MM.1S (cell line): ENCODE measurements around the gene BTN3A1.

Experiments
- DNase-seq: peaks from one replicate; pipeline ENCODE4 v3.0.0-alpha.2; 2015
- H2AFZ ChIP-seq: fragments of 300-600 bp; sonication (generic); 2 replicates; pipeline ENCODE4 v1.6.0; 2016; ENCODE audit warnings: antibody characterized with exemption, low read length
- H3F3A ChIP-seq: fragments of 300-600 bp; sonication (generic); 2 replicates; pipeline ENCODE4 v1.6.1; 2016; ENCODE audit warnings: mild to moderate bottlenecking, antibody characterized with exemption, low read length, moderate library complexity, mixed read lengths; ENCODE audit not compliant: insufficient read depth
- H3K27ac ChIP-seq: fragments of 300-600 bp; sonication (generic); 2 replicates; pipeline ENCODE4 v1.5.1; 2016; ENCODE audit warnings: mild to moderate bottlenecking, low read length
- H3K27me3 ChIP-seq: fragments of 300-600 bp; sonication (generic); replicated peaks from 2 replicates; pipeline ENCODE4 v1.6.0; 2016; ENCODE audit warnings: low read length; ENCODE audit not compliant: insufficient read depth
- H3K36me3 ChIP-seq: fragments of 300-600 bp; sonication (generic); replicated peaks from 2 replicates; pipeline ENCODE4 v1.6.1; 2016; ENCODE audit warnings: mild to moderate bottlenecking, low read length, mixed read lengths; ENCODE audit not compliant: insufficient read depth
- H3K4me1 ChIP-seq: fragments of 300-600 bp; sonication (generic); 2 replicates; pipeline ENCODE4 v1.6.1; 2016; ENCODE audit warnings: low read length, mixed read lengths
- H3K4me2 ChIP-seq: fragments of 300-600 bp; sonication (generic); 2 replicates; pipeline ENCODE4 v1.6.0; 2016; ENCODE audit warnings: low read depth, low read length
- H3K4me3 ChIP-seq: fragments of 300-600 bp; sonication (generic); 2 replicates; pipeline ENCODE4 v1.5.1; 2016; ENCODE audit warnings: low read length, mixed read lengths
- H3K79me2 ChIP-seq: fragments of 300-600 bp; sonication (generic); 2 replicates; pipeline ENCODE4 v1.6.1; 2016; ENCODE audit warnings: mixed run types, low read length, mixed read lengths
- H3K9ac ChIP-seq: fragments of 300-600 bp; sonication (generic); 2 replicates; pipeline ENCODE4 v1.6.1; 2016; ENCODE audit warnings: low read length, mixed read lengths
- H3K9me2 ChIP-seq: fragments of 300-600 bp; sonication (generic); replicated peaks from 2 replicates; pipeline ENCODE4 v1.6.1; 2016; ENCODE audit warnings: mild to moderate bottlenecking, low read length, mixed read lengths; ENCODE audit not compliant: insufficient read depth
- H3K9me3 ChIP-seq: fragments of 300-600 bp; sonication (generic); replicated peaks from 2 replicates; pipeline ENCODE4 v1.6.1; 2016; ENCODE audit warnings: mild to moderate bottlenecking, low read length, mixed read lengths; ENCODE audit not compliant: insufficient read depth
- H4K20me1 ChIP-seq: fragments of 300-600 bp; sonication (generic); 2 replicates; pipeline ENCODE4 v1.6.1; 2016; ENCODE audit warnings: mild to moderate bottlenecking, low read length, moderate library complexity, mixed read lengths; ENCODE audit not compliant: insufficient read depth
- CTCF ChIP-seq: fragments of 300-600 bp; sonication (generic); IDR thresholded peaks from 2 replicates; pipeline ENCODE4 v1.5.1; 2016; ENCODE audit warnings: antibody characterized with exemption, low read length, mixed read lengths
- EZH2 ChIP-seq: fragments of 300-600 bp; sonication (generic); optimal IDR thresholded peaks from 2 replicates; pipeline ENCODE3; 2017; ENCODE audit warnings: low read depth, mild to moderate bottlenecking, antibody characterized with exemption, low read length, mixed read lengths
- EZH2phosphoT487 ChIP-seq: fragments of 300-600 bp; sonication (generic); IDR thresholded peaks from 2 replicates; pipeline ENCODE4 v1.6.1; 2018; ENCODE audit warnings: antibody characterized with exemption, low read length

Gene BTN3A1

GRCh38 chr6:26390531-26390930 lies 11.5 kb upstream of the BTN3A1 start:
- Histone ChIP-seq H2AFZ (no peak overlapping the region), H3K27me3 (no peaks in the 10 kb centered on the region), H3K9me2 (no peaks in the 10 kb centered on the region), H3K4me1 (peaks cover 44% of the 10 kb centered on the region), H3K36me3 (peaks cover 10% of the 10 kb centered on the region; the same call in 1 of the 2 replicates), H3K79me2 (peaks cover 34% of the 10 kb centered on the region), H4K20me1 (no peaks in the 10 kb centered on the region), H3F3A (peaks cover 17% of the 10 kb centered on the region), H3K4me3 (no peak overlapping the region), H3K27ac (no peak overlapping the region), H3K4me2 (no peak overlapping the region), H3K9me3 (no peaks in the 10 kb centered on the region), H3K9ac (no peak overlapping the region)
- TF ChIP-seq EZH2 (no peak), EZH2phosphoT487 (no peak), CTCF (no peak)
- DNase-seq: no peak

GRCh38 chr6:26392932-26393636 lies 9.0 kb upstream of the BTN3A1 start:
- H3K36me3 ChIP-seq: peaks cover 8% of the 10 kb centered on the region; the same call in 1 of the 2 replicates
- TF ChIP-seq EZH2phosphoT487: no peak
- no peak for TF ChIP-seq EZH2
- TF ChIP-seq CTCF: no peak
- no peak overlapping the region for H2AFZ ChIP-seq
- H3K4me3 ChIP-seq: no peak overlapping the region
- no peaks in the 10 kb centered on the region for H4K20me1 ChIP-seq
- H3K79me2 ChIP-seq: peaks cover 9% of the 10 kb centered on the region
- H3K27ac ChIP-seq: no peak overlapping the region
- DNase-seq: no peak
- H3K9me3 ChIP-seq: no peaks in the 10 kb centered on the region
- no peak overlapping the region for H3K4me2 ChIP-seq
- no peak overlapping the region for H3K9ac ChIP-seq
- peaks cover 29% of the 10 kb centered on the region for H3K4me1 ChIP-seq
- H3K27me3 ChIP-seq: no peaks in the 10 kb centered on the region
- H3K9me2 ChIP-seq: no peaks in the 10 kb centered on the region
- peaks cover 9% of the 10 kb centered on the region; the same call in 1 of the 2 replicates for H3F3A ChIP-seq

- no peaks in the 10 kb centered on the region for H3K9me3 ChIP-seq
- no peaks in the 10 kb centered on the region for H3K27me3 ChIP-seq
- no peak overlapping the region for H2AFZ ChIP-seq
- H3K4me3 ChIP-seq: no peak overlapping the region
- H3K4me1 ChIP-seq: peaks cover 30% of the 10 kb centered on the region
- no peak overlapping the region for H3K27ac ChIP-seq
- H3K36me3 ChIP-seq: peaks cover 5% of the 10 kb centered on the region; the same call in 1 of the 2 replicates
- no peak overlapping the region for H3K9ac ChIP-seq
- H3K9me2 ChIP-seq: no peaks in the 10 kb centered on the region
- no peak for DNase-seq
- H3K4me2 ChIP-seq: no peak overlapping the region
- peaks cover 10% of the 10 kb centered on the region; the same call in 1 of the 2 replicates for H3F3A ChIP-seq
- no peaks in the 10 kb centered on the region for H3K79me2 ChIP-seq
- TF ChIP-seq EZH2phosphoT487 (no peak), CTCF (no peak), EZH2 (no peak)
- H4K20me1 ChIP-seq: no peaks in the 10 kb centered on the region
These were observed 7.8 kb upstream of the BTN3A1 start for GRCh38 chr6:26394289-26394688.
